ENCODE results near the gene EDC4. TPM values are rescaled to one million over a fixed set of nuclear protein-coding genes. Genes with fewer than 3 reads are reported as not detected.

The EDC4 gene
- total and polyA plus RNA-seq, 9 donors: 29.8 to 65.3 (median 48.7) TPM

- TF ChIP-seq EP300 (IDR thresholded peaks at IDR 0.05) (no peak), POLR2A (IDR thresholded peaks at IDR 0.05) (no peak), CTCF (IDR thresholded peaks at IDR 0.05) (no peak)
- H3K4me1 ChIP-seq (ENCODE audit: insufficient read depth): peaks cover 4% of the 10 kb centered on the region
- no peak overlapping the region for H3K4me3 ChIP-seq
- H3K27ac ChIP-seq: no peak overlapping the region
- intact Hi-C loops (cut with DNase I): no loop called here
- H3K36me3 ChIP-seq: no peaks in the 10 kb centered on the region
- DNase-seq: no peak
- 86 to 87% (median 86%) methylated on average over 2 of the region's 2 CpGs for WGBS, 3 donors
- no peaks in the 10 kb centered on the region for H3K27me3 ChIP-seq
- H3K9me3 ChIP-seq: no peaks in the 10 kb centered on the region
Observed at GRCh38 chr16:67837811-67838210, 35.0 kb upstream of the EDC4 start.

- H3K27ac ChIP-seq: peak overlapping the region in 1 of 2 donors; percentile 98
Observed at GRCh38 chr16:67841198-67841815, 31.5 kb upstream of the EDC4 start.

GRCh38 chr16:67841816-67842508 lies 30.9 kb upstream of the EDC4 start, which contains the start of gene THAP11:
THAP11 (plus strand) TSS chr16:67842320; CDS start chr16:67842555, 235 bp downstream.
- TF ChIP-seq POLR2A (IDR thresholded peaks at IDR 0.05): peak; percentile 74
- TF ChIP-seq CTCF (IDR thresholded peaks at IDR 0.05): peak; percentile 85 to 98 (median 91)
- no peak for TF ChIP-seq EP300 (IDR thresholded peaks at IDR 0.05)
- peak; percentile 93 to 96 (median 95) for DNase-seq
- intact Hi-C loops (cut with DNase I): no loop called here
- WGBS, 3 donors: 0% methylated on average over 48 to 83 of the region's 83 CpGs
- no peaks in the 10 kb centered on the region for H3K9me3 ChIP-seq
- H3K4me3 ChIP-seq: peak within 1 kb of the TSS; percentile 85
- no peaks in the 10 kb centered on the region for H3K27me3 ChIP-seq
- H3K27ac ChIP-seq: peak within 1 kb of the TSS; percentile 98 to 100
- peaks cover 9% of the 10 kb centered on the region for H3K4me1 ChIP-seq (ENCODE audit: insufficient read depth)
- no peaks in the 10 kb centered on the region for H3K36me3 ChIP-seq

More at GRCh38 chr16:67841198-67841815, 31.5 kb upstream of the EDC4 start:
- peaks cover 9% of the 10 kb centered on the region for H3K4me1 ChIP-seq (ENCODE audit: insufficient read depth)
- TF ChIP-seq CTCF (IDR thresholded peaks at IDR 0.05): no peak
- TF ChIP-seq POLR2A (IDR thresholded peaks at IDR 0.05): no peak
- no peak for TF ChIP-seq EP300 (IDR thresholded peaks at IDR 0.05)
- H3K4me3 ChIP-seq: peak overlapping the region; percentile 85
- DNase-seq: no peak
- WGBS, 3 donors: 40 to 42% (median 40%) methylated on average over 16 to 17 of the region's 17 CpGs
- no peaks in the 10 kb centered on the region for H3K9me3 ChIP-seq
- H3K27me3 ChIP-seq: no peaks in the 10 kb centered on the region
- H3K36me3 ChIP-seq: no peaks in the 10 kb centered on the region
- intact Hi-C loops (cut with DNase I): no loop called here

- H3K4me3 ChIP-seq: peak overlapping the region; percentile 85
- H3K36me3 ChIP-seq: no peaks in the 10 kb centered on the region
- 0 to 1% (median 0%) methylated on average over 52 to 67 of the region's 67 CpGs for WGBS, 3 donors
- no peak for TF ChIP-seq POLR2A (IDR thresholded peaks at IDR 0.05)
- peak in 1 of 3 donors; percentile 18 for TF ChIP-seq CTCF (IDR thresholded peaks at IDR 0.05)
- no peak for TF ChIP-seq EP300 (IDR thresholded peaks at IDR 0.05)
- intact Hi-C loops (cut with DNase I): no loop called here
- peak; percentile 50 to 64 (median 56) for DNase-seq
- peak overlapping the region; percentile 98 to 100 for H3K27ac ChIP-seq
- H3K4me1 ChIP-seq (ENCODE audit: insufficient read depth): peaks cover 9% of the 10 kb centered on the region
- H3K9me3 ChIP-seq: no peaks in the 10 kb centered on the region
- H3K27me3 ChIP-seq: no peaks in the 10 kb centered on the region
Observed at GRCh38 chr16:67842509-67843342, 30.1 kb upstream of the EDC4 start.

Measured in ovary (tissue), 9 donors.